SK-N-SH (cell line): ENCODE measurements around the gene C1QTNF4. TPM values are rescaled to one million over a fixed set of nuclear protein-coding genes. Genes with fewer than 3 reads are reported as not detected.

Experiments
- CTCF ChIA-PET: fragments of 300-600, 350-600 bp; formaldehyde crosslinking; extraction: SDS; loops from one replicate; lab custom pipeline; 2021; lab: Yijun Ruan, JAX
- POLR2A ChIA-PET: fragments of 350-600 bp; sonication (Branson Sonifier 250); formaldehyde crosslinking; extraction: SDS; loops from one replicate; lab custom pipeline; 2020; ENCODE audit warnings: antibody characterized with exemption, inconsistent platforms; lab: Yijun Ruan, JAX
- DNase-seq: peaks from one replicate; pipeline ENCODE4 v3.0.0; 2012
- H2AFZ ChIP-seq: fragments of 200-600 bp; sonication (generic); 2 replicates; pipeline ENCODE4 v1.8.1; 2016; ENCODE audit warnings: antibody characterized with exemption, mild to moderate bottlenecking, low read depth
- H3F3A ChIP-seq: fragments of 200-600 bp; sonication (generic); replicated peaks from 2 replicates; pipeline ENCODE3; 2016; ENCODE audit warnings: antibody characterized with exemption, mild to moderate bottlenecking; ENCODE audit not compliant: insufficient read depth
- H3K27ac ChIP-seq, 2 experiments: fragments of 200-500 bp in 1 of 2; fragments of 200-600 bp in 1 of 2; sonication (Bioruptor generic) in 1 of 2; sonication (generic), shearing (Covaris generic) in 1 of 2; 2 replicates each; pipeline versions ENCODE4 v1.5.1 to v1.6.1; 2014 to 2016; ENCODE audit warnings: low read depth in 2 of 2, inconsistent platforms in 1 of 2, low read length in 1 of 2, mild to moderate bottlenecking in 1 of 2, mixed read lengths in 1 of 2
- H3K27me3 ChIP-seq: fragments of 200-600 bp; sonication (generic), shearing (Covaris generic); 2 replicates; pipeline ENCODE4 v1.6.1; 2016; ENCODE audit warnings: mixed run types; ENCODE audit not compliant: insufficient read depth
- H3K36me3 ChIP-seq, 2 experiments: fragments of 200-500 bp in 1 of 2; fragments of 200-600 bp in 1 of 2; sonication (Bioruptor generic) in 1 of 2; sonication (generic) in 1 of 2; replicated peaks in 1 of 2; 2 replicates each; pipeline versions ENCODE3 to v1.5.1; 2014 to 2016; ENCODE audit warnings: low read length in 1 of 2, mild to moderate bottlenecking in 1 of 2; ENCODE audit not compliant: insufficient read depth in 2 of 2, control insufficient read depth in 1 of 2
- H3K4me1 ChIP-seq, 2 experiments: fragments of 200-500 bp in 1 of 2; fragments of 200-600 bp in 1 of 2; sonication (Bioruptor generic) in 1 of 2; sonication (generic), shearing (Covaris generic) in 1 of 2; 2 replicates each; pipeline versions ENCODE4 v1.5.1 to v1.6.1; 2014 to 2016; ENCODE audit warnings: low read depth in 1 of 2, low read length in 1 of 2, mixed run types in 1 of 2; ENCODE audit not compliant: insufficient read depth in 2 of 2, control insufficient read depth in 1 of 2
- H3K4me2 ChIP-seq: fragments of 200-600 bp; sonication (generic), shearing (Covaris generic); 2 replicates; pipeline ENCODE4 v1.6.1; 2017; ENCODE audit warnings: mixed run types
- H3K4me3 ChIP-seq, 2 experiments: fragments of 200-500 bp in 1 of 2; fragments of 200-600 bp in 1 of 2; sonication (Bioruptor generic) in 1 of 2; sonication (generic), shearing (Covaris generic) in 1 of 2; 2 replicates each; pipeline versions ENCODE4 v1.5.1 to v1.8.1; 2014 to 2016; ENCODE audit warnings: low read depth in 2 of 2, inconsistent platforms in 1 of 2, low read length in 1 of 2, mild to moderate bottlenecking in 1 of 2, mixed read lengths in 1 of 2, moderate library complexity in 1 of 2
- H3K79me2 ChIP-seq: fragments of 200-600 bp; sonication (generic); 2 replicates; pipeline ENCODE4 v1.8.1; 2017; ENCODE audit warnings: mild to moderate bottlenecking; ENCODE audit not compliant: insufficient read depth
- H3K9ac ChIP-seq: fragments of 200-600 bp; sonication (generic); 2 replicates; pipeline ENCODE4 v1.6.1; 2017; ENCODE audit warnings: mixed run types
- H3K9me2 ChIP-seq: fragments of 200-600 bp; sonication (generic); 2 replicates; pipeline ENCODE4 v1.6.1; 2017; ENCODE audit warnings: mixed run types
- H3K9me3 ChIP-seq: fragments of 200-600 bp; sonication (generic); 2 replicates; pipeline ENCODE4 v1.6.1; 2017; ENCODE audit warnings: mixed run types, mild to moderate bottlenecking, moderate library complexity
- H4K20me1 ChIP-seq: fragments of 200-600 bp; sonication (generic); 2 replicates; pipeline ENCODE4 v1.6.1; 2017; ENCODE audit warnings: mild to moderate bottlenecking, mixed run types; ENCODE audit not compliant: insufficient read depth
- CHD2 ChIP-seq: fragments of 150-350 bp; IDR thresholded peaks from 2 replicates; pipeline ENCODE4 v1.6.1; 2018; ENCODE audit warnings: low read length; ENCODE audit not compliant: partially characterized antibody
- ELF1 ChIP-seq: IDR thresholded peaks from 2 replicates; pipeline ENCODE4 v1.4.0; 2012
- EP300 ChIP-seq, 2 experiments: IDR thresholded peaks; 2 replicates each; pipeline versions ENCODE4 v1.4.0 to v1.6.1; 2012; ENCODE audit warnings: borderline replicate concordance in 1 of 2, low read depth in 1 of 2, low read length in 1 of 2
- EZH2phosphoT487 ChIP-seq: fragments of 200-600 bp; sonication (generic); IDR thresholded peaks from 2 replicates; pipeline ENCODE4 v1.6.1; 2017; ENCODE audit warnings: low read depth, mixed run types, mild to moderate bottlenecking, antibody characterized with exemption, moderate library complexity, borderline replicate concordance
- FOSL2 ChIP-seq: IDR thresholded peaks from 2 replicates; pipeline ENCODE4 v1.4.0; 2012; ENCODE audit warnings: low read depth, mild to moderate bottlenecking, moderate library complexity, borderline replicate concordance
- FOXJ3 ChIP-seq: sonication (generic); formaldehyde crosslinking; IDR thresholded peaks from 2 replicates; pipeline ENCODE4 v1.5.1; 2020; ENCODE audit warnings: mild to moderate bottlenecking, missing genetic modification reagents
- GABPA ChIP-seq: IDR thresholded peaks from 2 replicates; pipeline ENCODE4 v1.4.0; 2012; ENCODE audit warnings: low read depth, mild to moderate bottlenecking
- GATA2 ChIP-seq: sonication (generic); formaldehyde crosslinking; IDR thresholded peaks from 2 replicates; pipeline ENCODE4 v1.5.0; 2020; ENCODE audit warnings: mild to moderate bottlenecking, missing genetic modification reagents
- JUND ChIP-seq: IDR thresholded peaks from 2 replicates; pipeline ENCODE4 v1.4.0; 2012
- MXI1 ChIP-seq: IDR thresholded peaks from 2 replicates; pipeline ENCODE4 v1.6.1; 2012; ENCODE audit warnings: mild to moderate bottlenecking, low read depth, low read length, improper control_type of control experiment
- NFIC ChIP-seq: IDR thresholded peaks from 2 replicates; pipeline ENCODE4 v1.4.0; 2012; ENCODE audit warnings: borderline replicate concordance
- NRF1 ChIP-seq: IDR thresholded peaks from 2 replicates; pipeline ENCODE4 v1.6.1; 2012; ENCODE audit warnings: low read depth, mild to moderate bottlenecking, low read length
- POLR2AphosphoS5 ChIP-seq: IDR thresholded peaks from 2 replicates; pipeline ENCODE4 v1.6.1; 2012; ENCODE audit warnings: low read depth, low read length
- RAD21 ChIP-seq: IDR thresholded peaks from 2 replicates; pipeline ENCODE4 v1.6.1; 2012; ENCODE audit warnings: mild to moderate bottlenecking, low read length
- RCOR1 ChIP-seq: fragments of 150-350 bp; IDR thresholded peaks from 2 replicates; pipeline ENCODE4 v1.6.1; 2017; ENCODE audit warnings: antibody characterized with exemption, low read length
- RFX5 ChIP-seq: IDR thresholded peaks from 2 replicates; pipeline ENCODE4 v1.6.1; 2012; ENCODE audit warnings: mild to moderate bottlenecking, improper control_type of control experiment, low read length
- RXRA ChIP-seq: IDR thresholded peaks from 2 replicates; pipeline ENCODE4 v1.4.0; 2012; ENCODE audit warnings: low read depth, mild to moderate bottlenecking, borderline replicate concordance
- SIN3A ChIP-seq: IDR thresholded peaks from 2 replicates; pipeline ENCODE4 v1.6.1; 2012; ENCODE audit warnings: low read depth, mild to moderate bottlenecking, low read length, moderate library complexity, borderline replicate concordance
- TAF1 ChIP-seq: IDR thresholded peaks from 2 replicates; pipeline ENCODE4 v1.6.1; 2012; ENCODE audit warnings: low read depth, mild to moderate bottlenecking, low read length, moderate library complexity, borderline replicate concordance
- TCF12 ChIP-seq: IDR thresholded peaks from 2 replicates; pipeline ENCODE4 v1.4.0; 2012
- TEAD4 ChIP-seq: IDR thresholded peaks from 2 replicates; pipeline ENCODE4 v1.4.0; 2012; ENCODE audit warnings: mild to moderate bottlenecking, borderline replicate concordance; ENCODE audit not compliant: insufficient read depth
- WGBS: methylation state at CpG from one replicate; pipeline ENCODE4 v1.1.6; 2017; ENCODE audit warnings: low lambda C conversion rate; 5-methylcytosine and 5-hydroxymethylcytosine counted together
- polyA plus RNA-seq, 3 experiments: library from polyadenylated mRNA; depleted of rRNA; stranded (reverse); fragments of >200 nt; gene quantifications; 2 replicates each; pipeline ENCODE4 v1.2.3, GENCODE V29; 2012
- TF ChIP-seq, protein P1 (sequence below): fragments of 200-600 bp; sonication (generic); IDR thresholded peaks from 2 replicates; pipeline ENCODE4 v1.6.1; 2017; ENCODE audit warnings: antibody characterized with exemption, mild to moderate bottlenecking, moderate library complexity
- TF ChIP-seq, protein P2 (sequence below): fragments of 150-350 bp; IDR thresholded peaks from 2 replicates; pipeline ENCODE4 v1.6.1; 2017; ENCODE audit warnings: antibody characterized with exemption, low read length, low read depth, borderline replicate concordance
- TF ChIP-seq, protein P3 (sequence below): IDR thresholded peaks from 2 replicates; pipeline ENCODE4; 2012
- TF ChIP-seq, protein P4 (sequence below): IDR thresholded peaks from 2 replicates; pipeline ENCODE4 v1.4.0; 2012; ENCODE audit warnings: low read depth
- TF ChIP-seq, protein P5 (sequence below): fragments of 150-350 bp; IDR thresholded peaks from 2 replicates; pipeline ENCODE4 v1.6.1; 2016; ENCODE audit warnings: mild to moderate bottlenecking, low read depth, low read length
- TF ChIP-seq, protein P6 (sequence below): IDR thresholded peaks from 2 replicates; pipeline ENCODE4 v1.4.0; 2012; ENCODE audit warnings: low read depth, borderline replicate concordance

C1QTNF4 gene
- polyA plus RNA-seq, 1 of the 3 experiments (the other 2 are of a cell fraction): 0.08 TPM

DNA sequence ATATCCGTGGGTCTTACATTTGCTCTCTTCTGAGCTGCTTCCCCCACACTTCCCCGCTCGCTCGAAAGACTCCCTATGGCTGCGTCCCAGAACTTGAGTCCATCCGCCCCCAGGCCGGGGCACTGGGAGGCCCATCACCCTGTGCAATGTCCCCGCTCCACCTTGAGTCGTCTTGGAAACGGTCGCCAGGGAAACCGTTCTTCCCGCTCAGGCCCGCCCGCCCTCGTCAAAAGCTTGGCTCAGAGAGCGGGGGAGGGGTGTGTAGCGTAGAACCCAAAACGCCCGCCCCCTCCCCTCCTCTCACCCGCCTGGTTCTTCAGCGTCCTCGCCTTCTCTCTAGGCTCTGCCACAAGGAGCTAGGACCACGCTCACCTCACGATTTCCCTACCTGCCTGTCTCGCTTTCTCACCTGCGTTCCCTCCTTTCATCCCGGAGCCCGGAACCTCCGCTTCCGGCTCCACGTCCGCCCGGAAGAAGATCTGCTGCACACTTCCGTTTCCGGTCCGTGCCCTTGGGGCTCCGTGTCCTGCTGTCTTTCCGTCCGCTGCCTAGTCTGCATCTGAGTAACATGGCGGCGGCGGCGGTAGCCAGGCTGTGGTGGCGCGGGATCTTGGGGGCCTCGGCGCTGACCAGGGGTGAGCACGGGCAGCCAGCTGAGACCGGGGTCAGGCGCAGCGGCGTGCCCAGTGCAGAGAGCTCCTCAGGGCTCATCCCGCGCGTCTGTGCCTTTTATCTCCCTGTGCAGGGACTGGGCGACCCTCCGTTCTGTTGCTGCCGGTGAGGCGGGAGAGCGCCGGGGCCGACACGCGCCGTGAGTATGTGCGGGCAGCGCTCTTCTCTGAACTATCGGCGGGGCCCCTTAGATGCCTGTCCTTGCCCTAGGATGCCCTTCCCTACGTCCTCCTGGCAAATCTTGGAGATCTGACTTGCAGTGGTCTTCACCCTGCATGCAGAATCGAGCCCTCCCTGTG is 15.4 kb downstream of the C1QTNF4 start, which contains the start of the genes KBTBD4 and NDUFS3:
TSS of gene KBTBD4 (minus strand) at position 447 of the 971 bp plus-strand sequence. CDS start at position 428, 19 bp downstream.
TSS of gene NDUFS3 (plus strand) at position 551 of the 971 bp plus-strand sequence. CDS start at position 569, 18 bp downstream.
- Histone ChIP-seq H3K9me3 (no peaks in the 10 kb centered on the region), H3K4me3 (peak within 1 kb of the TSS; percentile 90 to 98), H3K9ac (peak within 1 kb of the TSS; percentile 92), H4K20me1 (no peaks in the 10 kb centered on the region), H2AFZ (peak within 1 kb of the TSS; percentile 84), H3K9me2 (no peaks in the 10 kb centered on the region), H3K79me2 (peaks cover 64% of the 10 kb centered on the region), H3K4me1 (peaks cover 13 to 21% of the 10 kb centered on the region in 2 experiments; a peak in 3 of 4 replicates), H3K27ac (peak within 1 kb of the TSS; percentile 69 to 94), H3K4me2 (peak within 1 kb of the TSS; percentile 94), H3K36me3 (peaks cover 35 to 65% of the 10 kb centered on the region in 2 experiments), H3F3A (peaks cover 7% of the 10 kb centered on the region), H3K27me3 (no peaks in the 10 kb centered on the region)
- DNase-seq: peak; percentile 94
- ChIA-PET CTCF (interaction anchor here (1.6 to 2.5 kb wide), 2 partner anchors 11 to 26 kb away, joined by 5 to 14 read pairs; partner anchors contain the start of gene CELF1), POLR2A (interaction anchor here (0.5 to 2.2 kb wide), 7 partner anchors 10 to 643 kb away, joined by 3 to 18 read pairs (median 3); partner anchors contain the start of genes CSTPP1 and PTPMT1)
- WGBS: 1% methylated on average over 47 of the region's 72 CpGs
- TF ChIP-seq SIN3A (peak; percentile 38; the same call in 1 of the 2 replicates), GABPA (peak; percentile 100), JUND (no peak), RFX5 (no peak), POLR2AphosphoS5 (peak; percentile 88), FOSL2 (no peak), TCF12 (peak; percentile 52; the same call in 1 of the 2 replicates), ELF1 (peak; percentile 88), CHD2 (peak; percentile 92), EZH2phosphoT487 (no peak), RCOR1 (no peak; the same call in none of the 2 replicates), NFIC (peak; percentile 23; the same call in 1 of the 2 replicates), GATA2 (CRISPR knock-in tag) (no peak), EP300 (IDR thresholded peaks at IDR 0.05; ENCODE audit: borderline replicate concordance in 1 of 2, low read depth in 1 of 2, low read length in 1 of 2) (no peak; a peak in 1 of 4 replicates), RXRA (no peak), MXI1 (peak; percentile 92), FOXJ3 (CRISPR knock-in tag) (peak; percentile 82), TAF1 (peak; percentile 98), TEAD4 (no peak), RAD21 (no peak), NRF1 (no peak)
- TF ChIP-seq, protein P1, sequence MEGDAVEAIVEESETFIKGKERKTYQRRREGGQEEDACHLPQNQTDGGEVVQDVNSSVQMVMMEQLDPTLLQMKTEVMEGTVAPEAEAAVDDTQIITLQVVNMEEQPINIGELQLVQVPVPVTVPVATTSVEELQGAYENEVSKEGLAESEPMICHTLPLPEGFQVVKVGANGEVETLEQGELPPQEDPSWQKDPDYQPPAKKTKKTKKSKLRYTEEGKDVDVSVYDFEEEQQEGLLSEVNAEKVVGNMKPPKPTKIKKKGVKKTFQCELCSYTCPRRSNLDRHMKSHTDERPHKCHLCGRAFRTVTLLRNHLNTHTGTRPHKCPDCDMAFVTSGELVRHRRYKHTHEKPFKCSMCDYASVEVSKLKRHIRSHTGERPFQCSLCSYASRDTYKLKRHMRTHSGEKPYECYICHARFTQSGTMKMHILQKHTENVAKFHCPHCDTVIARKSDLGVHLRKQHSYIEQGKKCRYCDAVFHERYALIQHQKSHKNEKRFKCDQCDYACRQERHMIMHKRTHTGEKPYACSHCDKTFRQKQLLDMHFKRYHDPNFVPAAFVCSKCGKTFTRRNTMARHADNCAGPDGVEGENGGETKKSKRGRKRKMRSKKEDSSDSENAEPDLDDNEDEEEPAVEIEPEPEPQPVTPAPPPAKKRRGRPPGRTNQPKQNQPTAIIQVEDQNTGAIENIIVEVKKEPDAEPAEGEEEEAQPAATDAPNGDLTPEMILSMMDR: no peak
- TF ChIP-seq, protein P2, sequence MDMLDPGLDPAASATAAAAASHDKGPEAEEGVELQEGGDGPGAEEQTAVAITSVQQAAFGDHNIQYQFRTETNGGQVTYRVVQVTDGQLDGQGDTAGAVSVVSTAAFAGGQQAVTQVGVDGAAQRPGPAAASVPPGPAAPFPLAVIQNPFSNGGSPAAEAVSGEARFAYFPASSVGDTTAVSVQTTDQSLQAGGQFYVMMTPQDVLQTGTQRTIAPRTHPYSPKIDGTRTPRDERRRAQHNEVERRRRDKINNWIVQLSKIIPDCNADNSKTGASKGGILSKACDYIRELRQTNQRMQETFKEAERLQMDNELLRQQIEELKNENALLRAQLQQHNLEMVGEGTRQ: no peak
- TF ChIP-seq, protein P3, sequence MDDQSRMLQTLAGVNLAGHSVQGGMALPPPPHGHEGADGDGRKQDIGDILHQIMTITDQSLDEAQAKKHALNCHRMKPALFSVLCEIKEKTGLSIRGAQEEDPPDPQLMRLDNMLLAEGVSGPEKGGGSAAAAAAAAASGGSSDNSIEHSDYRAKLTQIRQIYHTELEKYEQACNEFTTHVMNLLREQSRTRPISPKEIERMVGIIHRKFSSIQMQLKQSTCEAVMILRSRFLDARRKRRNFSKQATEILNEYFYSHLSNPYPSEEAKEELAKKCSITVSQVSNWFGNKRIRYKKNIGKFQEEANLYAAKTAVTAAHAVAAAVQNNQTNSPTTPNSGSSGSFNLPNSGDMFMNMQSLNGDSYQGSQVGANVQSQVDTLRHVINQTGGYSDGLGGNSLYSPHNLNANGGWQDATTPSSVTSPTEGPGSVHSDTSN: no peak
- TF ChIP-seq, protein P4, sequence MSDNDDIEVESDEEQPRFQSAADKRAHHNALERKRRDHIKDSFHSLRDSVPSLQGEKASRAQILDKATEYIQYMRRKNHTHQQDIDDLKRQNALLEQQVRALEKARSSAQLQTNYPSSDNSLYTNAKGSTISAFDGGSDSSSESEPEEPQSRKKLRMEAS: peak; percentile 96
- TF ChIP-seq, protein P5, sequence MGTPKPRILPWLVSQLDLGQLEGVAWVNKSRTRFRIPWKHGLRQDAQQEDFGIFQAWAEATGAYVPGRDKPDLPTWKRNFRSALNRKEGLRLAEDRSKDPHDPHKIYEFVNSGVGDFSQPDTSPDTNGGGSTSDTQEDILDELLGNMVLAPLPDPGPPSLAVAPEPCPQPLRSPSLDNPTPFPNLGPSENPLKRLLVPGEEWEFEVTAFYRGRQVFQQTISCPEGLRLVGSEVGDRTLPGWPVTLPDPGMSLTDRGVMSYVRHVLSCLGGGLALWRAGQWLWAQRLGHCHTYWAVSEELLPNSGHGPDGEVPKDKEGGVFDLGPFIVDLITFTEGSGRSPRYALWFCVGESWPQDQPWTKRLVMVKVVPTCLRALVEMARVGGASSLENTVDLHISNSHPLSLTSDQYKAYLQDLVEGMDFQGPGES: 0 out of 2 replicates have a peak, but pooled peaks have one; percentile 18
- TF ChIP-seq, protein P6, sequence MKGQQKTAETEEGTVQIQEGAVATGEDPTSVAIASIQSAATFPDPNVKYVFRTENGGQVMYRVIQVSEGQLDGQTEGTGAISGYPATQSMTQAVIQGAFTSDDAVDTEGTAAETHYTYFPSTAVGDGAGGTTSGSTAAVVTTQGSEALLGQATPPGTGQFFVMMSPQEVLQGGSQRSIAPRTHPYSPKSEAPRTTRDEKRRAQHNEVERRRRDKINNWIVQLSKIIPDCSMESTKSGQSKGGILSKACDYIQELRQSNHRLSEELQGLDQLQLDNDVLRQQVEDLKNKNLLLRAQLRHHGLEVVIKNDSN: peak; percentile 60
